ENCODE data around the gene PRKD3. TPM values are rescaled to one million over a fixed set of nuclear protein-coding genes. Genes with fewer than 3 reads are reported as not detected.

The PRKD3 gene
- total RNA-seq, 4 donors from 2014 or later = 31.8 to 47.3 (median 36.3) TPM

GRCh38 chr2:37319754-37320609 is 4.7 kb downstream of the PRKD3 start:
- DNase-seq (ENCODE audit: extremely low spot score) = no peak
- no peak overlapping the region for H3K27ac ChIP-seq (replicated peaks in 1 of 4)
- H3K4me1 ChIP-seq = peaks cover 21 to 74% (median 65%) of the 10 kb centered on the region in 4 donors
- H3K36me3 ChIP-seq = no peaks in the 10 kb centered on the region
- no peaks in the 10 kb centered on the region for H3K9me3 ChIP-seq
- WGBS = 93% methylated on average over 12 of the region's 12 CpGs
- H3K4me3 ChIP-seq = no peak overlapping the region
- intact Hi-C loops (cut with DNase I) = loop anchor here (5.0 kb wide), 1 partner anchor 88 kb away; the partner anchor contains the start of genes CEBPZ and NDUFAF7
- no peak for TF ChIP-seq POLR2AphosphoS5 (IDR thresholded peaks at IDR 0.05)
- TF ChIP-seq, protein P1, sequence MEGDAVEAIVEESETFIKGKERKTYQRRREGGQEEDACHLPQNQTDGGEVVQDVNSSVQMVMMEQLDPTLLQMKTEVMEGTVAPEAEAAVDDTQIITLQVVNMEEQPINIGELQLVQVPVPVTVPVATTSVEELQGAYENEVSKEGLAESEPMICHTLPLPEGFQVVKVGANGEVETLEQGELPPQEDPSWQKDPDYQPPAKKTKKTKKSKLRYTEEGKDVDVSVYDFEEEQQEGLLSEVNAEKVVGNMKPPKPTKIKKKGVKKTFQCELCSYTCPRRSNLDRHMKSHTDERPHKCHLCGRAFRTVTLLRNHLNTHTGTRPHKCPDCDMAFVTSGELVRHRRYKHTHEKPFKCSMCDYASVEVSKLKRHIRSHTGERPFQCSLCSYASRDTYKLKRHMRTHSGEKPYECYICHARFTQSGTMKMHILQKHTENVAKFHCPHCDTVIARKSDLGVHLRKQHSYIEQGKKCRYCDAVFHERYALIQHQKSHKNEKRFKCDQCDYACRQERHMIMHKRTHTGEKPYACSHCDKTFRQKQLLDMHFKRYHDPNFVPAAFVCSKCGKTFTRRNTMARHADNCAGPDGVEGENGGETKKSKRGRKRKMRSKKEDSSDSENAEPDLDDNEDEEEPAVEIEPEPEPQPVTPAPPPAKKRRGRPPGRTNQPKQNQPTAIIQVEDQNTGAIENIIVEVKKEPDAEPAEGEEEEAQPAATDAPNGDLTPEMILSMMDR (IDR thresholded peaks at IDR 0.05) = no peak
- TF ChIP-seq POLR2A (IDR thresholded peaks at IDR 0.05; ENCODE audit: low read depth) = no peak
- TF ChIP-seq EP300 (IDR thresholded peaks at IDR 0.05) = no peak
- H3K27me3 ChIP-seq = no peaks in the 10 kb centered on the region

DNA sequence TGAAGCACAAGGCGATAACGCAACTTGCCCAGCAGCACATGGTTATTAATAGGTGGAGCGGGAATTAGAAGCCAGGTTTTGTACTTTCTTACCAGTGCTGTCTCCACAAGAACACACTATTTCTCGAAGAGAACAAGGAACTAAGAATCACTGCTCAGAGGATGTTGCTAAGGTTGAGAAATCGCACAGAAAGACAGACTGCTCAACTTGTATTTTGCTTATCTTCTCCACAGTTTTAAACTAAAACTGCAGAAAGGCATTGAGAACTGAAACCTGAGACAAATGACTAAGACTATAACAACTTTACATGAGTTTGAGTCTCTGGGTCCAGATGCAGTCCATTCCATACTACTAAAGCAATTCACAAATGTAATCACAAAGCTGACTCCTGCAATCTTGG is 6.2 kb downstream of the PRKD3 start:
- intact Hi-C loops (cut with DNase I) = no loop called here
- DNase-seq (ENCODE audit: extremely low spot score) = no peak
- 43% methylated on average over 5 of the region's 5 CpGs for WGBS
- Histone ChIP-seq H3K9me3 (no peaks in the 10 kb centered on the region), H3K27ac (replicated peaks in 1 of 4) (peak overlapping the region in 2 of 4 donors; percentile 26 to 50), H3K4me1 (peaks cover 21 to 85% (median 73%) of the 10 kb centered on the region in 4 donors), H3K36me3 (no peaks in the 10 kb centered on the region), H3K4me3 (no peak overlapping the region), H3K27me3 (no peaks in the 10 kb centered on the region)
- no peak for TF ChIP-seq POLR2AphosphoS5 (IDR thresholded peaks at IDR 0.05)
- no peak for TF ChIP-seq EP300 (IDR thresholded peaks at IDR 0.05)
- TF ChIP-seq POLR2A (IDR thresholded peaks at IDR 0.05; ENCODE audit: low read depth) = no peak
- TF ChIP-seq, protein P1 (IDR thresholded peaks at IDR 0.05) = no peak

DNA sequence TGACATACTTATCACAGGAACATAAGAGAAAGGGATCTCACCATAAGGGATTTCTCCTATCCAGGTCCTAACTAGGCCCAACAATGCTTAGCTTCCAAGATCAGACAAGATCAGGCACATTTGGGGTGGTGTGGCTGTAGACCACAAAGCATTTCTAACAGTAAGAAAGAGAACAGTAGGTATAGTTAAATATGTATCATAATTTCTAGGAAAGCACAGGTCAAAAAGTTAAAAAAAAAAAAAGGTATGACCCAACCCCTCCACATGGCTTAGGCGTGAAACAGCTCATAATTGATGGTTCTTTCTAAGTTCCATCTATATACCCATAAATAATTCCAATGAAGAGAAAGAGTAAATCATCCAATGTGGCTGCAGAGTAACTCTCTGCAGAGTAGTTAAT is 6.9 kb downstream of the PRKD3 start:
- DNase-seq (ENCODE audit: extremely low spot score) = no peak
- TF ChIP-seq POLR2A (IDR thresholded peaks at IDR 0.05; ENCODE audit: low read depth) (no peak), POLR2AphosphoS5 (IDR thresholded peaks at IDR 0.05) (no peak), EP300 (IDR thresholded peaks at IDR 0.05) (no peak)
- TF ChIP-seq, protein P1 (IDR thresholded peaks at IDR 0.05) = no peak
- Histone ChIP-seq H3K36me3 (no peaks in the 10 kb centered on the region), H3K27ac (replicated peaks in 1 of 4) (no peak overlapping the region), H3K9me3 (no peaks in the 10 kb centered on the region), H3K27me3 (no peaks in the 10 kb centered on the region), H3K4me1 (peaks cover 16 to 85% (median 73%) of the 10 kb centered on the region in 4 donors), H3K4me3 (no peak overlapping the region)
- WGBS = 92% methylated on average over 1 of the region's 1 CpG
- intact Hi-C loops (cut with DNase I) = no loop called here

GRCh38 chr2:37316181-37316580 is 8.5 kb downstream of the PRKD3 start:
- WGBS = 89% methylated on average over 5 of the region's 5 CpGs
- no peaks in the 10 kb centered on the region for H3K9me3 ChIP-seq
- DNase-seq (ENCODE audit: extremely low spot score) = no peak
- H3K27ac ChIP-seq (replicated peaks in 1 of 4) = no peak overlapping the region
- H3K4me3 ChIP-seq = no peak overlapping the region
- intact Hi-C loops (cut with DNase I) = no loop called here
- H3K4me1 ChIP-seq = peaks cover 8 to 85% (median 71%) of the 10 kb centered on the region in 4 donors
- no peaks in the 10 kb centered on the region for H3K27me3 ChIP-seq
- TF ChIP-seq POLR2AphosphoS5 (IDR thresholded peaks at IDR 0.05) (no peak), EP300 (IDR thresholded peaks at IDR 0.05) (no peak), POLR2A (IDR thresholded peaks at IDR 0.05; ENCODE audit: low read depth) (no peak)
- TF ChIP-seq, protein P1 (IDR thresholded peaks at IDR 0.05) = no peak
- no peaks in the 10 kb centered on the region for H3K36me3 ChIP-seq

All from esophagus muscularis mucosa (tissue), 4 donors.